Measurements from ENCODE around the gene WEE1. TPM values are rescaled to one million over a fixed set of nuclear protein-coding genes. Genes with fewer than 3 reads are reported as not detected.
A peak's percentile ranks its signal among the peaks of the same experiment; 100 is the strongest.

WEE1 gene
- 10 to 100 TPM; 60.5 to 64.2 TPM for total RNA-seq

DNA sequence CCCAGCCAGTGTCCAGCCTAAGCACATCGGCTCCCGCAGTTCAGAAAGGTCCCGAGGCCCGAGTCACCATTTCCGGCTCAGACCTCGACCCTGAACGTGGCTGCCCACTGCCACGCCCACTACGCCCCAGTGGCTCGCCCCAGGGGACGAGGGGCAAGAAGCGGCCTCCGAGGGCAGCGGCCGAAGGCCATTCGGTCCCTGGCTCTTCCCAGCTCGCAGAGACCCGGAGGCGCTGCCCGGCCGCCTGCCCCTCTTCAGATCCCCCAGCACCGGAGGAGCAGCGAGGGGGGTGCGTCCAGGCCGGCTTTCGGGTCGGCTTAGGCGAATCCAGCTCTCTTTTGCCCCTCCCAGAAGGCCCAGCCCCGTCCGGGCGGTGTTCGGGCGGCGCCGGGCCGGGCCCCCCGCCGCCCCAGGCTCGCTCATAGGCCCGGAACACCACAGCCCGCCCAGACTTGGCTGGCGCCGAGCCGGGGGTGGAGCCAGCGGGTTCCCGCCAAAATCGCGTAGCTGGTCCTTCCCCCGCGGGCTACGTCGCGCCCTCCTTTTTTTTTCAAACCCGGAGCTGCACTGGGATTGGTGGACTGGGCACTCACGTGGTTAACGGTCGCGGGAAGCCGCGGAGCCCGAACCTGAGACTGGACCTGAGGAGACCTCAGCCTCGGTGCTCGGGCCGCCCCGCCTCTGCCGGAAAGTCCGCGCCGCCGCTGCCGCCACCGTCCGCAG is at the start of gene WEE1:
TSS of gene WEE1 (plus strand) at position 619 of the 723 bp plus-strand sequence. CDS start 264 bp downstream, outside the sequence.
- peak within 1 kb of the TSS; percentile 83 for H3K27ac Mint-ChIP-seq
- ChIA-PET POLR2A (interaction anchor here (0.5 to 1.2 kb wide), 4 partner anchors 27 to 272 kb away, joined by 3 to 6 read pairs (median 4); partner anchors contain the start of gene ZNF143), CTCF (interaction anchor here (0.9 to 1.9 kb wide), 7 partner anchors 26 to 735 kb away, joined by 3 to 10 read pairs (median 5); partner anchors contain the start of gene ZNF143)
- H3K4me1 Mint-ChIP-seq, result peaks cover 52% of the 10 kb centered on the region
- H3K27me3 Mint-ChIP-seq, result peaks cover 3% of the 10 kb centered on the region
- peak within 1 kb of the TSS; percentile 92 for H3K4me3 Mint-ChIP-seq
- H3K9me3 Mint-ChIP-seq, result no peaks in the 10 kb centered on the region
- peak; percentile 98 for DNase-seq
- peaks cover 32% of the 10 kb centered on the region for H3K36me3 Mint-ChIP-seq (ENCODE audit: low read depth)

DNA sequence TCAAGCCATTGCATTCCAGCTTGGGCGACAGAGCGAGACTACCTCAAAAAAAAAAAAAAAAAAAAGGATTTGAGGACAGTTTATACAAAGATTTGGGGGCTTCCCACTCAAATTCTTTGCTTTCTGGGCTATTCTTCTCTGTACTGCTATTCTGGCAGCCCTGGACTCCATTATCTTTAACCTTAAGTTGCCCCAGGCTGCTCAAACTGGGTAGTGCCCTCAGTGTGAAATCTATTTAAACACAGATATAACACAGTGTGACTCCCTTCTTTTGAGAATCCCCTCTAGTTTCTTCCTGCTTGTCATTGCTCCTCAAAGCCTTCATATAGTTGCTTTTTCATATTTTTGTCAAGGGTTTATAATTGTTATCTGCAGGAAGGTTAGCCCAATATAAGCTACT is 49.5 kb upstream of the WEE1 start:
- ChIA-PET POLR2A (no interaction called here), CTCF (interaction anchor here (1.1 kb wide), 1 partner anchor 27 kb away, joined by 3 read pairs; no protein-coding TSS in a partner anchor)
- H3K36me3 Mint-ChIP-seq (ENCODE audit: low read depth), result peaks cover 28% of the 10 kb centered on the region
- no peaks in the 10 kb centered on the region for H3K27me3 Mint-ChIP-seq
- H3K4me1 Mint-ChIP-seq, result no peaks in the 10 kb centered on the region
- no peak for DNase-seq
- H3K4me3 Mint-ChIP-seq, result no peak overlapping the region
- no peaks in the 10 kb centered on the region for H3K9me3 Mint-ChIP-seq
- H3K27ac Mint-ChIP-seq, result no peak overlapping the region

DNA sequence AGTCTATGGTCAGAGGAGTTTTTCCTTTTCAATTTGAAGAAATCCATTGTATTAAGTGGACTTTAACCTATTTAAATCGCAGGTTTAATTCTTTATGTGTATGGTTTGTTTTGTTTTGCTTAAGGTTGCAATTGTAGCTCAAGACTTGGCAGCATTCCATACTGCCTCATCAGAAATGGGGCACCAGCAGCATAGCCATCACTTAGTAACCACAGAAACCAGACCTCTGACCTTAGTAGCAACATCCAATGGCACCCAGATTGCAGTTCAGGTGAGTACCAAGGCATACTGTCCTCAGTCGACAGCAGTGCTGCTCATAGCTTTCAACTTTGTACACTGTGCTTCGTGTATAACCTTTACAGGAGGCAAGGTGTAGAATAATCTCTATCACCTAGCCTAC is 48.4 kb upstream of the WEE1 start:
- no peak for DNase-seq
- no peak overlapping the region for H3K4me3 Mint-ChIP-seq
- peaks cover 23% of the 10 kb centered on the region for H3K36me3 Mint-ChIP-seq (ENCODE audit: low read depth)
- H3K27me3 Mint-ChIP-seq, result no peaks in the 10 kb centered on the region
- H3K9me3 Mint-ChIP-seq, result no peaks in the 10 kb centered on the region
- POLR2A ChIA-PET, result no interaction called here
- H3K4me1 Mint-ChIP-seq, result no peaks in the 10 kb centered on the region
- CTCF ChIA-PET, result interaction anchor here (1.1 to 2.2 kb wide), 2 partner anchors 10 to 28 kb away, joined by 3 to 6 read pairs; no protein-coding TSS in a partner anchor
- H3K27ac Mint-ChIP-seq, result no peak overlapping the region

DNA sequence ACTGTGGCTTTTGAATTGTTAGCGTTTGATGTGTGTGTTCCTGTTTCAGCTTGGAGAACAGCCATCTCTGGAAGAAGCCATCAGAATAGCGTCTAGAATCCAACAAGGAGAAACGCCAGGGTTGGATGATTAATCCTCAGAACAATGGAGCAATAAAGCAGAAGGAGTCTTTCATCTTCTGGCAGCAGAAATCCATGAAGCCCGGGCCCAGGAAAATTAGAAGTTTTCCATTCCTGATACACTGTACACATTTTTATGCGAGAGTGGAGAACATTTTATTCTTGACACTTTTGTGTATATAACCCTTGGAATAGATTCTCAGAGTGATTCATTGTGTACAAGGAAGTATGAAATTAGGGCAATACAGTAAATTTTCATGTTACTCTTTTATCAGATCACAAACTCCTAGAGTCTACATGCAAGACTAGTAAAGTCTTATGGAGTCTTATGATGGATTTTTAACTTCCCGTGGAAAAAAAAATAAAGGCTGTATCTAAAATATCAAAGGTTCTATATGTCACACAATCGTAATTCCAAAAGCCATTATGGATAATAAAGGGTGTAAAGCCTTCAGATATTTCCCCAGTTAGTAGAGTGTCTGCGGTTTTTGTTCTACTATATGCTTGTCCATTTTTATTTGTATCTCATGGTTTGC is 45.9 kb upstream of the WEE1 start:
- ChIA-PET CTCF (no interaction called here), POLR2A (no interaction called here)
- no peak for DNase-seq
- H3K4me3 Mint-ChIP-seq, result no peak overlapping the region
- H3K27me3 Mint-ChIP-seq, result no peaks in the 10 kb centered on the region
- H3K4me1 Mint-ChIP-seq, result no peaks in the 10 kb centered on the region
- peaks cover 18% of the 10 kb centered on the region for H3K36me3 Mint-ChIP-seq (ENCODE audit: low read depth)
- no peak overlapping the region for H3K27ac Mint-ChIP-seq
- H3K9me3 Mint-ChIP-seq, result no peaks in the 10 kb centered on the region

- ChIA-PET POLR2A (no interaction called here), CTCF (no interaction called here)
- no peak overlapping the region for H3K27ac Mint-ChIP-seq
- H3K36me3 Mint-ChIP-seq (ENCODE audit: low read depth), result peaks cover 16% of the 10 kb centered on the region
- no peaks in the 10 kb centered on the region for H3K27me3 Mint-ChIP-seq
- no peak for DNase-seq
- no peak overlapping the region for H3K4me3 Mint-ChIP-seq
- no peaks in the 10 kb centered on the region for H3K9me3 Mint-ChIP-seq
- H3K4me1 Mint-ChIP-seq, result no peaks in the 10 kb centered on the region
Observed at GRCh38 chr11:9528136-9528501, 45.4 kb upstream of the WEE1 start.

- ChIA-PET POLR2A (interaction anchor here (0.6 kb wide), 1 partner anchor 1775 kb away, joined by 3 read pairs; no protein-coding TSS in a partner anchor), CTCF (interaction anchor here (1.0 to 1.1 kb wide), 2 partner anchors 9 to 316 kb away, joined by 3 read pairs; no protein-coding TSS in a partner anchor)
- Mint-ChIP-seq H3K4me1 (no peaks in the 10 kb centered on the region), H3K9me3 (no peaks in the 10 kb centered on the region), H3K27me3 (no peaks in the 10 kb centered on the region), H3K36me3 (ENCODE audit: low read depth) (peaks cover 15% of the 10 kb centered on the region), H3K4me3 (no peak overlapping the region), H3K27ac (no peak overlapping the region)
- no peak for DNase-seq
Observed at GRCh38 chr11:9528573-9529333, 44.7 kb upstream of the WEE1 start.

GRCh38 chr11:9529334-9529650 is 44.2 kb upstream of the WEE1 start:
- H3K4me1 Mint-ChIP-seq, result peaks cover 1% of the 10 kb centered on the region
- H3K4me3 Mint-ChIP-seq, result no peak overlapping the region
- ChIA-PET CTCF (interaction anchor here (1.0 to 1.1 kb wide), 2 partner anchors 9 to 317 kb away, joined by 3 read pairs; no protein-coding TSS in a partner anchor), POLR2A (interaction anchor here (0.6 kb wide), 1 partner anchor 1776 kb away, joined by 3 read pairs; no protein-coding TSS in a partner anchor)
- no peak overlapping the region for H3K27ac Mint-ChIP-seq
- no peaks in the 10 kb centered on the region for H3K27me3 Mint-ChIP-seq
- peaks cover 15% of the 10 kb centered on the region for H3K36me3 Mint-ChIP-seq (ENCODE audit: low read depth)
- no peak for DNase-seq
- H3K9me3 Mint-ChIP-seq, result no peaks in the 10 kb centered on the region

GRCh38 chr11:9530020-9530621 is 43.3 kb upstream of the WEE1 start:
- POLR2A ChIA-PET, result no interaction called here
- Mint-ChIP-seq H3K27me3 (no peaks in the 10 kb centered on the region), H3K4me3 (no peak overlapping the region), H3K36me3 (ENCODE audit: low read depth) (peaks cover 14% of the 10 kb centered on the region), H3K27ac (no peak overlapping the region), H3K9me3 (no peaks in the 10 kb centered on the region), H3K4me1 (peaks cover 1% of the 10 kb centered on the region)
- CTCF ChIA-PET, result interaction anchor here (0.9 to 1.2 kb wide), 3 partner anchors 8 to 394 kb away, joined by 3 to 4 read pairs (median 3); no protein-coding TSS in a partner anchor
- no peak for DNase-seq

GRCh38 chr11:9530901-9531625 is 42.4 kb upstream of the WEE1 start:
- H3K36me3 Mint-ChIP-seq (ENCODE audit: low read depth), result peaks cover 8% of the 10 kb centered on the region
- no peaks in the 10 kb centered on the region for H3K27me3 Mint-ChIP-seq
- peaks cover 1% of the 10 kb centered on the region for H3K4me1 Mint-ChIP-seq
- no peak for DNase-seq
- no peak overlapping the region for H3K4me3 Mint-ChIP-seq
- no peaks in the 10 kb centered on the region for H3K9me3 Mint-ChIP-seq
- no peak overlapping the region for H3K27ac Mint-ChIP-seq
- POLR2A ChIA-PET, result no interaction called here
- CTCF ChIA-PET, result interaction anchor here (0.9 to 1.2 kb wide), 2 partner anchors 24 to 395 kb away, joined by 3 to 4 read pairs; no protein-coding TSS in a partner anchor

- Mint-ChIP-seq H3K4me1 (peaks cover 1% of the 10 kb centered on the region), H3K27me3 (no peaks in the 10 kb centered on the region), H3K9me3 (no peaks in the 10 kb centered on the region), H3K36me3 (ENCODE audit: low read depth) (no peaks in the 10 kb centered on the region), H3K4me3 (no peak overlapping the region), H3K27ac (no peak overlapping the region)
- no peak for DNase-seq
- ChIA-PET POLR2A (no interaction called here), CTCF (interaction anchor here (0.8 kb wide), 1 partner anchor 215 kb away, joined by 4 read pairs; no protein-coding TSS in a partner anchor)
Observed at GRCh38 chr11:9533058-9533457, 40.4 kb upstream of the WEE1 start.

DNA sequence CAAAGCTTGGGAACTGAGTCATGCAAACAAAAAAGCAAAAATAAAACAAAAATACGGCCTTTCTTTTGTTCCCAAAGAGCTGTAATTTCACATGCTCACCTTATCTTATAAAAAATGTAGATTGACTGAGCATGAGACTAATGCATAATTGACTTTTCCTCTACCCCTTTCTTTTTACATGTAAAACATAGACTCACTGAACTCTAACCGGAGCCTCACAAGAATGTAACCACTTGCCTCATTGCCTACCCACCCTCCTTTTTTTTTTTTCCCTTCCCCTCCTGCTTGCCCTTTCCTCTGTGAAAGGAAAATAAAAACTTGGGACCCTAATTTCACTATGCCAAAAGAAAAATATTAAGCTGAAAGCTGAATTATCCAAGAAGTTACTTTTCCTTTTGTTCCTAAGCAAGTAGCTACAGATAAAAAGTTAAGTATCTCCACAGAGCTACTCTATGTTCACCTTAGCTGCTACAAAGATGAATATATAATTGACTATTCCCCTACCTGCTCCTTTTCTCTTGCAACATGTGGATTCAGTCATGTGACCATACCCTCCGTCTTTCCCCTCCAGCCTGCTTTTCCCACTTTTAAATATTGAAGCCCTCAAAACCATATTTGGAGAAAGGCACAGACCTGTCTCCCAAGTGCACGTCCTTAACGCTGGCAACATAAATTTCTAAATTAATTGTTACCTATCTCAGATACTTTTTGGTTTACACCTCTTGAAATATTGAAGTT is 39.6 kb upstream of the WEE1 start:
- POLR2A ChIA-PET, result no interaction called here
- peaks cover 1% of the 10 kb centered on the region for H3K4me1 Mint-ChIP-seq
- no peaks in the 10 kb centered on the region for H3K9me3 Mint-ChIP-seq
- H3K27me3 Mint-ChIP-seq, result no peaks in the 10 kb centered on the region
- no peak overlapping the region for H3K4me3 Mint-ChIP-seq
- H3K36me3 Mint-ChIP-seq (ENCODE audit: low read depth), result no peaks in the 10 kb centered on the region
- no peak for DNase-seq
- CTCF ChIA-PET, result interaction anchor here (0.6 to 2.2 kb wide), 8 partner anchors 14 to 790 kb away, joined by 3 to 17 read pairs (median 5); no protein-coding TSS in a partner anchor
- H3K27ac Mint-ChIP-seq, result no peak overlapping the region
